ENCODE data around the gene LIN7A.

The LIN7A gene

GRCh38 chr12:80756875-80757274, 180.9 kb downstream of the LIN7A start:
- TF ChIP-seq CTCF (conservative IDR thresholded peaks at IDR 0.05): no peak
- no peak overlapping the region for H3K27ac ChIP-seq

DNA sequence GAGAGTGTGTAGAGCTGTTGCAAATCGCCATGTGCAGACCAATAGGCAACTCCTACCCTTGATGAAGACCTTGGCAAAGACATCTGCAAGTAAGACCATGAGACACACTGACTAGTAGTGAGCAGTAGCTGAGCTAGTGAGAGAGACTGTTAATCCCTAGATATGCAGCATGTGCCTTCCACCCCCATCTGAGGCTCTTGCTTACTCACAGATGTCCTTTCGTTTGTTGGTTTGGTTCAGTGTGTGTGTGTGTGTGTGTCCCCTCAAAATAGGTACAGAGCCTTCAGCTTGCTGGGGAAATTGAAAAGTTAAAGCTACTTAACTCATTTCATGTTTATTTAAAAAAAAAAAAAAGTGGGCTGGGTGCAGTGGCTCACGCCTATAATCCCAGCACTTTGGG, 183.5 kb downstream of the LIN7A start:
- no peak for TF ChIP-seq CTCF (conservative IDR thresholded peaks at IDR 0.05)
- H3K27ac ChIP-seq: no peak overlapping the region

DNA sequence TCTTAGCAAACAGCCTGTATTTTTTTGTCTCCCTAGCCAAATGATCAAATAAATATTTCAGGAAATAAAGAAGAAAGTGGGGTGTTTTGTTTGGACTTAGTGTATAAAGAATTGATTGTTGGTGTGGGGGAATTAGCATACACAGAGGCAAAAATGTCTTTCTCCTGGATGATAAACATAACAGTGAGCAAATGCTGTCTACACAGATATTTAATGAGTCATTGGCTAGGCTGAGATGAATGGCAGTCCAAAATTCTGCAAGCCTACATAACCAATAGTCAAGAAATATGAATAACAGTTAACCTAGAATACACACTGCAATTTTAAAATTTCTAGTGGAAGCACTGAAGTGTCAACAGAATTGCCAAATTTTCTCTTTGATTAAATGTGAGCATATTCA, 185.3 kb downstream of the LIN7A start:
- no peak for TF ChIP-seq CTCF (conservative IDR thresholded peaks at IDR 0.05)
- no peak overlapping the region for H3K27ac ChIP-seq

DNA sequence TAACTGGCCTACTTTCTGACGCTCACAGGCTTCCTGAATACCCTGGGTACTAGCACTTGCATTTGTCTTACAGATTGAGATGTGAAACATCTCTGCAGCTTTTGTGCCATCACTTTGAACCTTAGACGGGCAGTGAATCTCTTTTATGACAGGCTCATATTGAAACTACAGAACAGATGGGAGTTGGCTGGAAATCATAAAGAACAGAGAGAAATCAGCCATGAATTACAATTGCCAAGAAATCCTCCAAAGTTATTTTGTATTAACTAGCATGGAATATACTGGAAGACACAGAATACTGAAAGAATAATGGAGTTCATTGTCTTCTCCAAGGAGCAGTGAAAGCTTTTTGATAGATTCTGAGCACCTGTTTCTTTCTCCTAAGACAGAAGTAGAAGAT, 188.3 kb downstream of the LIN7A start:
- TF ChIP-seq CTCF (conservative IDR thresholded peaks at IDR 0.05): no peak
- H3K27ac ChIP-seq: no peak overlapping the region; the same call in 1 of the 2 replicates

- TF ChIP-seq CTCF (conservative IDR thresholded peaks at IDR 0.05): no peak
Measured at GRCh38 chr12:80747800-80748199, 189.9 kb downstream of the LIN7A start.

GRCh38 chr12:80745851-80746505, 191.8 kb downstream of the LIN7A start:
- no peak overlapping the region for H3K27ac ChIP-seq
- no peak for TF ChIP-seq CTCF (conservative IDR thresholded peaks at IDR 0.05)

More at GRCh38 chr12:80747800-80748199, 189.9 kb downstream of the LIN7A start:
- no peak overlapping the region for H3K27ac ChIP-seq
